Measurements from ENCODE around the gene ZFP64.
A peak's percentile ranks its signal among the peaks of the same experiment; 100 is the strongest.
"Not testable (repeated sequence)": the region's sequence is repeated elsewhere in the genome, so short reads cannot be mapped to it uniquely, and the experiment has no call there.

The ZFP64 gene

GRCh38 chr20:52160049-52160570, 31.5 kb downstream of the ZFP64 start:
- DNase-seq (ENCODE audit: low spot score), result no peak

- no peak for DNase-seq (ENCODE audit: low spot score)
Observed at GRCh38 chr20:52154575-52154974, 37.0 kb downstream of the ZFP64 start.

GRCh38 chr20:52153896-52154295, 37.7 kb downstream of the ZFP64 start:
- DNase-seq (ENCODE audit: low spot score), result no peak

- no peak for DNase-seq (ENCODE audit: low spot score)
Observed at GRCh38 chr20:52152921-52153320, 38.7 kb downstream of the ZFP64 start.

- no peak for DNase-seq (ENCODE audit: low spot score)
Observed at GRCh38 chr20:52152416-52152815, 39.2 kb downstream of the ZFP64 start.

- peak; percentile 44 for DNase-seq (ENCODE audit: low spot score)
Observed at GRCh38 chr20:52150440-52151258, 40.9 kb downstream of the ZFP64 start.

GRCh38 chr20:52145587-52145986, 46.0 kb downstream of the ZFP64 start:
- DNase-seq (ENCODE audit: low spot score), result no peak

- DNase-seq (ENCODE audit: low spot score), result no peak
Observed at GRCh38 chr20:52143277-52143676, 48.3 kb downstream of the ZFP64 start.

- DNase-seq (ENCODE audit: low spot score), result no peak
Observed at GRCh38 chr20:52142757-52143156, 48.8 kb downstream of the ZFP64 start.

GRCh38 chr20:52139986-52140385, 51.6 kb downstream of the ZFP64 start:
- no peak for DNase-seq (ENCODE audit: low spot score)

- DNase-seq (ENCODE audit: low spot score), result no peak
Observed at GRCh38 chr20:52137850-52138249, 53.7 kb downstream of the ZFP64 start.

GRCh38 chr20:52133714-52134113, 57.9 kb downstream of the ZFP64 start:
- DNase-seq (ENCODE audit: low spot score), result not testable (repeated sequence)

GRCh38 chr20:52132337-52132736, 59.2 kb downstream of the ZFP64 start:
- DNase-seq (ENCODE audit: low spot score), result no peak

- no peak for DNase-seq (ENCODE audit: low spot score)
Observed at GRCh38 chr20:52131048-52131643, 60.4 kb downstream of the ZFP64 start.

- no peak for DNase-seq (ENCODE audit: low spot score)
Observed at GRCh38 chr20:52130406-52130805, 61.2 kb downstream of the ZFP64 start.

GRCh38 chr20:52129611-52130010, 62.0 kb downstream of the ZFP64 start:
- DNase-seq (ENCODE audit: low spot score), result no peak

GRCh38 chr20:52127309-52127708, 64.3 kb downstream of the ZFP64 start:
- DNase-seq (ENCODE audit: low spot score), result no peak

- DNase-seq (ENCODE audit: low spot score), result no peak
Observed at GRCh38 chr20:52124821-52125220, 66.8 kb downstream of the ZFP64 start.

- DNase-seq (ENCODE audit: low spot score), result no peak
Observed at GRCh38 chr20:52118696-52119095, 72.9 kb downstream of the ZFP64 start.

GRCh38 chr20:52118016-52118623, 73.5 kb downstream of the ZFP64 start:
- no peak for DNase-seq (ENCODE audit: low spot score)

- DNase-seq (ENCODE audit: low spot score), result no peak
Observed at GRCh38 chr20:52110456-52110855, 81.1 kb downstream of the ZFP64 start.

GRCh38 chr20:52105442-52106422, 85.8 kb downstream of the ZFP64 start:
- DNase-seq (ENCODE audit: low spot score), result no peak

Data from pons (tissue), 1 donor.